ENCODE measurements around the gene SYVN1. TPM values are rescaled to one million over a fixed set of nuclear protein-coding genes. Genes with fewer than 3 reads are reported as not detected.

The SYVN1 gene
- total and polyA plus RNA-seq, 4 donors: 19.9 to 210 (median 56.6) TPM

GRCh38 chr11:65163684-65164083, 29.4 kb upstream of the SYVN1 start:
- peak overlapping the region in 1 of 2 donors; percentile 25 for H3K27ac ChIP-seq (ENCODE audit: low read depth in 1 of 2, low read length in 2 of 2)
- H3K4me3 ChIP-seq (ENCODE audit: low read depth in 1 of 3, low read length in 3 of 3): no peak overlapping the region
- no peaks in the 10 kb centered on the region for H3K27me3 ChIP-seq (ENCODE audit: control insufficient read depth in 4 of 4, insufficient read depth in 4 of 4, low read length in 3 of 4)
- H3K9ac ChIP-seq (ENCODE audit: low read depth in 1 of 2, low read length in 2 of 2): no peak overlapping the region
- no peaks in the 10 kb centered on the region for H3K36me3 ChIP-seq (ENCODE audit: control insufficient read depth in 4 of 4, insufficient read depth in 3 of 4, low read depth in 1 of 4, low read length in 3 of 4)
- 42% methylated on average over 2 of the region's 2 CpGs for WGBS
- peaks cover 2 to 19% (median 13%) of the 10 kb centered on the region in 4 donors for H3K4me1 ChIP-seq (ENCODE audit: control insufficient read depth in 4 of 4, insufficient read depth in 4 of 4, low read length in 3 of 4)
- TF ChIP-seq MAX (IDR thresholded peaks at IDR 0.05): no peak
- no peak for TF ChIP-seq RXRA (IDR thresholded peaks at IDR 0.05)
- TF ChIP-seq HNF4A (conservative IDR thresholded peaks at IDR 0.05): no peak
- no peak for TF ChIP-seq REST (IDR thresholded peaks at IDR 0.05)
- no peak for TF ChIP-seq RAD21 (IDR thresholded peaks at IDR 0.05)
- no peak for TF ChIP-seq SP1 (IDR thresholded peaks at IDR 0.05)
- TF ChIP-seq ATF3 (IDR thresholded peaks at IDR 0.05): no peak
- no peak for TF ChIP-seq JUND (IDR thresholded peaks at IDR 0.05)
- no peak for TF ChIP-seq FOXA2 (IDR thresholded peaks at IDR 0.05)
- no peak for TF ChIP-seq FOXA1 (IDR thresholded peaks at IDR 0.05)
- no peak for TF ChIP-seq GABPA (IDR thresholded peaks at IDR 0.05 in 1 of 2, conservative IDR thresholded peaks at IDR 0.05 in 1 of 2)
- TF ChIP-seq YY1 (IDR thresholded peaks at IDR 0.05): no peak
- no peak for TF ChIP-seq CTCF (IDR thresholded peaks at IDR 0.05; ENCODE audit: low read depth, low read length, missing input control)
- TF ChIP-seq ZBTB33 (IDR thresholded peaks at IDR 0.05): no peak
- no peak for TF ChIP-seq HNF4G (IDR thresholded peaks at IDR 0.05)
- DNase-seq (ENCODE audit: low spot score): no peak
- H3K9me3 ChIP-seq (ENCODE audit: control insufficient read depth in 4 of 4, low read length in 3 of 4): no peaks in the 10 kb centered on the region

- no peak for DNase-seq (ENCODE audit: low spot score)
- peaks cover 2 to 16% (median 7%) of the 10 kb centered on the region in 4 donors for H3K4me1 ChIP-seq (ENCODE audit: control insufficient read depth in 4 of 4, insufficient read depth in 4 of 4, low read length in 3 of 4)
- no peaks in the 10 kb centered on the region for H3K27me3 ChIP-seq (ENCODE audit: control insufficient read depth in 4 of 4, insufficient read depth in 4 of 4, low read length in 3 of 4)
- H3K4me3 ChIP-seq (ENCODE audit: low read depth in 1 of 3, low read length in 3 of 3): no peak overlapping the region
- H3K36me3 ChIP-seq (ENCODE audit: control insufficient read depth in 4 of 4, insufficient read depth in 3 of 4, low read depth in 1 of 4, low read length in 3 of 4): no peaks in the 10 kb centered on the region
- no peak overlapping the region for H3K27ac ChIP-seq (ENCODE audit: low read depth in 1 of 2, low read length in 2 of 2)
- no peaks in the 10 kb centered on the region for H3K9me3 ChIP-seq (ENCODE audit: control insufficient read depth in 4 of 4, low read length in 3 of 4)
- no peak overlapping the region for H3K9ac ChIP-seq (ENCODE audit: low read depth in 1 of 2, low read length in 2 of 2)
- WGBS: 84% methylated on average over 3 of the region's 3 CpGs
- TF ChIP-seq JUND (IDR thresholded peaks at IDR 0.05): no peak
- no peak for TF ChIP-seq RXRA (IDR thresholded peaks at IDR 0.05)
- TF ChIP-seq NR2F2 (IDR thresholded peaks at IDR 0.05): no peak
- TF ChIP-seq MAX (IDR thresholded peaks at IDR 0.05): no peak
- TF ChIP-seq HNF4A (conservative IDR thresholded peaks at IDR 0.05): no peak
- TF ChIP-seq ZBTB33 (IDR thresholded peaks at IDR 0.05): no peak
- no peak for TF ChIP-seq REST (IDR thresholded peaks at IDR 0.05)
- no peak for TF ChIP-seq GABPA (IDR thresholded peaks at IDR 0.05 in 1 of 2, conservative IDR thresholded peaks at IDR 0.05 in 1 of 2)
- no peak for TF ChIP-seq TAF1 (conservative IDR thresholded peaks at IDR 0.05)
- TF ChIP-seq HNF4G (IDR thresholded peaks at IDR 0.05): no peak
- TF ChIP-seq FOXA1 (IDR thresholded peaks at IDR 0.05): no peak
- TF ChIP-seq YY1 (IDR thresholded peaks at IDR 0.05): no peak
- TF ChIP-seq SP1 (IDR thresholded peaks at IDR 0.05): no peak
- TF ChIP-seq EGR1 (IDR thresholded peaks at IDR 0.05; ENCODE audit: low read depth in 2 of 2): no peak
Measured at GRCh38 chr11:65160643-65161042, 26.3 kb upstream of the SYVN1 start.

All from liver (tissue), 9 donors.